AG10803 (cell line): ENCODE data around the gene ABCA2.
A peak's percentile ranks its signal among the peaks of the same experiment; 100 is the strongest.
"Not testable (repeated sequence)": the region's sequence is repeated elsewhere in the genome, so short reads cannot be mapped to it uniquely, and the experiment has no call there.

Experiments used
- DNase-seq: peaks from one replicate; pipeline ENCODE4 v3.0.0; 2010; ENCODE audit warnings: low read depth
- H3K4me3 ChIP-seq: 2 replicates; pipeline ENCODE4 v1.5.1; 2011; ENCODE audit warnings: mild to moderate bottlenecking, low read length, control low read depth
- TF ChIP-seq, protein P1 (sequence below): conservative IDR thresholded peaks from 2 replicates; pipeline ENCODE4 v1.5.1; 2011; ENCODE audit warnings: mild to moderate bottlenecking, low read length, control low read depth, inconsistent platforms

ABCA2 gene

DNA sequence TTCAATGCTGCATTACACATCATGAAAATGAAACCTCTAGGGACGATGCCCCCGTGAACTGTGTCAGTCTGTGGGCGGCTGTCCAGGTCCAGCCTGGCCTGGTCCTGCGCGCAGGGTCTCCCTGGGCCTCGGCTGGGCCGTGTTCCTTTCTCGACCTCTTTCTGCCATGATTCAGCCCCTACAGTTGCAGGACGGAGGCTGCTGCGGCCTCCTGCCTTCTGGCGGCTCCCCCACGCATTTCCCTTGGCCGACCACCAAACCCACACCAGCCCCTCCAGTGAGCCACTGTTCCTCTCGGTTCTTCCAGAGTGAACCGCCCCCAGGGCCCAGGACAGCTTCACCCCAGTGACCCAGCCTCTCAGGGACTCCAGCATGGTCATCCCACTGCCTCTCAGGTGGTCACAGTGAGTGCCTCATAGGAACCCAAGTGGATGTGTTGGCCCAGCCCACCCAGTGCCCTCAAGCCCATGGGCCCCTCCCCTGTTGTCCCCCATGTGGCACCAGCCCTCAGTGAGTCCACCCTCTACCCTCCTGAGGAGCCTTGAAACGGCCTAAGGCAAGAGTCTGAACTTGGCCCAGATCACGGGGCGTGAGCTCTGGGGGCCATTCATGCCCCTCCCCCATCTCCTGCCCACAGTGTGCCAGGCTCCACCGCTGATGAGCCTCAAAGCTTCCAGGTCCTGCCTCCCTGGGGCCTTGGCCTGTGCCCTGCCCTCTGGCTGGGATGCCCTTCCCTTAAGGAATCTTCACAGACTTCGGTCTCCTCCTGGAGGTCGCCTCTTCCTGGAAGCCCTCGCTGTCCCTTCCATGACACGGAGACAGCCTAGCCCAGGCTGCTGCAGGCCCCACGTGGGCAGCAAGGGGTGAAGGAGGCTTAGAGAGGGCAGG, 21.7 kb downstream of the ABCA2 start:
- no peak overlapping the region for H3K4me3 ChIP-seq
- TF ChIP-seq, protein P1, sequence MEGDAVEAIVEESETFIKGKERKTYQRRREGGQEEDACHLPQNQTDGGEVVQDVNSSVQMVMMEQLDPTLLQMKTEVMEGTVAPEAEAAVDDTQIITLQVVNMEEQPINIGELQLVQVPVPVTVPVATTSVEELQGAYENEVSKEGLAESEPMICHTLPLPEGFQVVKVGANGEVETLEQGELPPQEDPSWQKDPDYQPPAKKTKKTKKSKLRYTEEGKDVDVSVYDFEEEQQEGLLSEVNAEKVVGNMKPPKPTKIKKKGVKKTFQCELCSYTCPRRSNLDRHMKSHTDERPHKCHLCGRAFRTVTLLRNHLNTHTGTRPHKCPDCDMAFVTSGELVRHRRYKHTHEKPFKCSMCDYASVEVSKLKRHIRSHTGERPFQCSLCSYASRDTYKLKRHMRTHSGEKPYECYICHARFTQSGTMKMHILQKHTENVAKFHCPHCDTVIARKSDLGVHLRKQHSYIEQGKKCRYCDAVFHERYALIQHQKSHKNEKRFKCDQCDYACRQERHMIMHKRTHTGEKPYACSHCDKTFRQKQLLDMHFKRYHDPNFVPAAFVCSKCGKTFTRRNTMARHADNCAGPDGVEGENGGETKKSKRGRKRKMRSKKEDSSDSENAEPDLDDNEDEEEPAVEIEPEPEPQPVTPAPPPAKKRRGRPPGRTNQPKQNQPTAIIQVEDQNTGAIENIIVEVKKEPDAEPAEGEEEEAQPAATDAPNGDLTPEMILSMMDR, result no peak
- no peak for DNase-seq

DNA sequence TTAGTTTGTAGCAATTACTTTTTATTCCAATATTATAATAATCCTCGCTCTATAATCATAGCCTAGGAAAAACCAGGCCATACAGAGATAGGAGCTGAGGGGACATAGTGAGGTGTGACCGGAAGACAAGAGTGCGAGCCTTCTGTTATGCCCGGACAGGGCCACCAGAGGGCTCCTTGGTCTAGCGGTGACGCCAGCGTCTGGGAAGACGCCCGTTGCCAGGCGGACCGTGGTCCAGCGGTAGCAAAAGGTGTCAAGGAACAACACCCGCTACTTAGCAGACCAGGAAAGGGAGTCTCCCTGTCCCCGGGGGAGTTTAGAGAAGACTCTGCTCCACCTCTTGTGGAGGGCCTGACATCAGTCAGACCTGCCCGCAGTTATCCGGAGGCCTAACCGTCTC, 23.8 kb downstream of the ABCA2 start:
- DNase-seq, H3K4me3 ChIP-seq: not testable (repeated sequence)
- TF ChIP-seq, protein P1, result peak; percentile 35

DNA sequence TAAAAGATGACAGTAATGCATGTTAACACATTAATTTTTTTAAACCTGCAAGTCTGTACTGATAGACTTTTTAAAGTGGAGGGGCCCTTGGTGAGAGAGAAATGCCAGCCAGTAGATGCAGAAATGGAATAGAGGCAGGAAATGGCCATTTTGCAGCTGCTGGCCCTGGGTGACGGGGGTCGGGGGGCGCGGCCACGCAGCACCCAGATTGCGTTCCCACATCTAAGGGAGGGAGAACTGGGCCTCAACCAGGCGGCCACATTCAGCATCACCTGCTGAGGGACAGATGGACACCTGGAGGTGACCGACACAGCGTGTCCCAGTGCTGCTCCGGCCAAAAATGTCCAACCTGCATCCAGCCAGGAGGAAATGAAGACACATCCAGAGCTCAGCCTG, 25.4 kb downstream of the ABCA2 start:
- no peak for DNase-seq
- TF ChIP-seq, protein P1, result no peak
- H3K4me3 ChIP-seq, result no peak overlapping the region

DNA sequence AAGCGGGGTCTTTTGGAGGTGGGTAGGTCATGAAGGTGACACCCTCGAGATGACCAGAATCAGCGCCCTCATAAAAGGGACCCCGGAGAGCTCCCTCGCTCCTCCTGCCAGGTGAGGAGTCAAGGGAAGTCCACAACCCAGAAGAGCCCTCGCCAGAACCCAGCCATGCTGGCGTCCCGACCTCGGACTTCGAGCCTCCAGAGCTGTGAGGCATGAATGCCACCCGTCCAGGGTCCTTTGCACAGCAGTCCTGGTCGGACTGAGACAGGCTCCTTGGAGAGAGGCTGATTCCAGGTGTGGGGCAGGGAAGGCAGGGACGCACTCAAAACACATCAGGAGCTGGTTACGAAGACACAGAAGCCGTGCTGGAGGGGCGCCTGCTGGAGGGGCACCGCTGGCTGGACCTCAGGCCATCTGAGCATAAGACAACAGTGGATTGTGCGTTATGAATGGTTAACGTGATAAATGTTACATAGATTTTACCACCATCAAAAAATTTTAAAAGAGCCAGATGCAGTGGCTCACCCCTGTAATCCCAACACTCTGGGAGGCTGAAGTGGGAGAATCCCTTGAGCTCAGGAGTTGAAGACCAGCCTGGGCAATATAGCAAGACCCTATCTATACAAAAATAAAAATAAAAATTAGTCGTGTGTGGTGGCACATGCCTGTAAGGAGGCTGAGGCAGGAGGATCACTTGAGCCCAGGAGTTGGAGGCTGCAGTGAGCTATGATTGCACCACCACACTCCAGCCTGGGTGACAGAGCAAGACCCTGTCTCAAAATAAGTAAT, 26.0 kb downstream of the ABCA2 start:
- H3K4me3 ChIP-seq, result no peak overlapping the region
- no peak for DNase-seq
- TF ChIP-seq, protein P1, result no peak

DNA sequence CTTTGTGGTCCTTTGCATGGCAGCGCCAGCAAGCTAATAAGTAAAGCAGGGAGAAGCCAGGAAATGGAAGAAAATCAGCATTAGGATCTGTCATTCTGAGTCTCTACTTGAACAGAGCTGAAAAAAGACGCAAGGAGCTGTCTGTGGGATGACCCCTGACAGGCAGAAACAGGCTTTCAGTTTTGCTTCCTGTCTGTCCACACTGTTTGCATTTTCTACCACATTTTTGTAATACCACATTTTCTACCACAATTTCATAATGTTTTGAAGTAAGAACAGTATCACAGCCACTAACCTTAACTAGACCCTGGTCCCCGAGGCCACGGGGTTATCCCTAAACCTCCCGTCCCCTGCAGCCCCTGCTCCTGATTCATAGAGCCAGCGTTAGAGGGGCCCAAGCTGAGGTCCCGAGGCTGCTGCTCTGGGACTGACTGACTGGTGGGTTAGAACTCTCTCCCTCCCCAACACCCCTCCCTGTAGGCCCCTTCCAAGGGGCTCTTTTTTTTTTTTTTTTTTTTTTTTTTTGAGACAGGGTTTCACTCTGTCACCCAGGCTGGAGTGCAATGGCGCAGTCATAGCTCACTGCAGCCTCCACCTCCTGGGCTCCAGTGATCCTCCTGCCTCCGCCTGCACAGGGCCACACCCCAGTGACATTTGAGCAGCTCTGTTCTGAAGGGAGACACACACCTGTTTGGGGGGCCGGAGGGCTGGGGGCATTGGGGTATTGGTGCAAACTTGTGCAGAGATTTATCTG, 27.7 kb downstream of the ABCA2 start:
- peak; percentile 78 for DNase-seq
- TF ChIP-seq, protein P1, result no peak
- no peak overlapping the region for H3K4me3 ChIP-seq

DNA sequence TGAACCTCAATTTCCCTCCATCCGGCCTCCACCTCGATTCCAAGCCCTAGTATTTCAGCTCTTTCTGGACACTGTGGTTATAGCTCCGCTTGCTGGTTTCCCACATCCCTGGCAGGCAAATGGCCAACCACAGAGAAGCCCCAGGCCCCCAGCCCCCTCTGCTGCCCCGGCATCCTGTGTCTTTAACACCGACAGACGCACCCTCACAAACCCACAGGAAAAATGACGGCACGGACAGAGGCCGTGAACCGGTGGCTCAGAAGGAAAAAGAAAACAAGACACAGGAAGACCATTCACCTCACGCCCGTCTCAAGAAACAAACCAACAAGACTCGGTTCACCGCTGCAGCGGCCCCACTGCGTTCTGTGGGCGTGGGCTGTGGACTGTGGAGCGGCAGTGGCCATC, 30.2 kb downstream of the ABCA2 start:
- no peak for DNase-seq
- TF ChIP-seq, protein P1, result no peak

More for the DNA sequence above, 30.2 kb downstream of the ABCA2 start:
- H3K4me3 ChIP-seq, result no peak overlapping the region
